ENCODE results near the gene AREL1. TPM values are rescaled to one million over a fixed set of nuclear protein-coding genes. Genes with fewer than 3 reads are reported as not detected.

Gene AREL1
- total RNA-seq, 1 donor from 2014 or later, result 16.6 TPM

- TF ChIP-seq, protein P1, sequence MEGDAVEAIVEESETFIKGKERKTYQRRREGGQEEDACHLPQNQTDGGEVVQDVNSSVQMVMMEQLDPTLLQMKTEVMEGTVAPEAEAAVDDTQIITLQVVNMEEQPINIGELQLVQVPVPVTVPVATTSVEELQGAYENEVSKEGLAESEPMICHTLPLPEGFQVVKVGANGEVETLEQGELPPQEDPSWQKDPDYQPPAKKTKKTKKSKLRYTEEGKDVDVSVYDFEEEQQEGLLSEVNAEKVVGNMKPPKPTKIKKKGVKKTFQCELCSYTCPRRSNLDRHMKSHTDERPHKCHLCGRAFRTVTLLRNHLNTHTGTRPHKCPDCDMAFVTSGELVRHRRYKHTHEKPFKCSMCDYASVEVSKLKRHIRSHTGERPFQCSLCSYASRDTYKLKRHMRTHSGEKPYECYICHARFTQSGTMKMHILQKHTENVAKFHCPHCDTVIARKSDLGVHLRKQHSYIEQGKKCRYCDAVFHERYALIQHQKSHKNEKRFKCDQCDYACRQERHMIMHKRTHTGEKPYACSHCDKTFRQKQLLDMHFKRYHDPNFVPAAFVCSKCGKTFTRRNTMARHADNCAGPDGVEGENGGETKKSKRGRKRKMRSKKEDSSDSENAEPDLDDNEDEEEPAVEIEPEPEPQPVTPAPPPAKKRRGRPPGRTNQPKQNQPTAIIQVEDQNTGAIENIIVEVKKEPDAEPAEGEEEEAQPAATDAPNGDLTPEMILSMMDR (IDR thresholded peaks at IDR 0.05; ENCODE audit: insufficient read depth, low read length, severe bottlenecking), result no peak
- DNase-seq (ENCODE audit: low read depth), result no peak
- no peak overlapping the region for H3K4me3 ChIP-seq (ENCODE audit: low read depth, low read length)
- FAIRE-seq, result no peak
- peaks cover 2% of the 10 kb centered on the region for H3K36me3 ChIP-seq (ENCODE audit: control insufficient read depth, insufficient read depth, low read length)
- no peaks in the 10 kb centered on the region for H3K27me3 ChIP-seq (ENCODE audit: control insufficient read depth, insufficient read depth, low read length)
Measured at GRCh38 chr14:74697976-74698375, 14.9 kb downstream of the AREL1 start.

GRCh38 chr14:74697543-74697942, 15.3 kb downstream of the AREL1 start:
- Histone ChIP-seq H3K36me3 (ENCODE audit: control insufficient read depth, insufficient read depth, low read length) (peaks cover 2% of the 10 kb centered on the region), H3K27me3 (ENCODE audit: control insufficient read depth, insufficient read depth, low read length) (no peaks in the 10 kb centered on the region), H3K4me3 (ENCODE audit: low read depth, low read length) (no peak overlapping the region)
- peak; percentile 51 for DNase-seq (ENCODE audit: low read depth)
- TF ChIP-seq, protein P1 (IDR thresholded peaks at IDR 0.05; ENCODE audit: insufficient read depth, low read length, severe bottlenecking), result no peak
- FAIRE-seq, result no peak

DNA sequence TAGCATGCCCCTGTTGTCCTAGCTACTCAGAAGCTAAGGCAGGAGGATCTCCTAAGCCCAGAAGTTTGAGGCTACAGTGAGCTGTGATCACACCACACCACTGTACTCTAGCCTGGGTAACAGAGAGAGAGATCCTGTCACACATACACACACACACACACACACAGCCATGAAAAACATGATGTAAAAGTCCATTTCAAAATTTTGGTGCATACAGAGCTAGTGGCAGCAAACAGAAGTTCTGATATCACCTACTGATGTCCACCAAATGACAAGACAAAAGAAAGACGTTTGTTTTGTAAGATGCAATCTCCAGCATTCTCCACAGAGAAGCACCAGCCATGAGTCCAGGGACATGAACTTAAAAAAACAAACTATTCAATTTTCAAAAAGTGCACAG, 15.9 kb downstream of the AREL1 start:
- no peaks in the 10 kb centered on the region for H3K27me3 ChIP-seq (ENCODE audit: control insufficient read depth, insufficient read depth, low read length)
- TF ChIP-seq, protein P1 (IDR thresholded peaks at IDR 0.05; ENCODE audit: insufficient read depth, low read length, severe bottlenecking), result no peak
- DNase-seq (ENCODE audit: low read depth) (no peak), FAIRE-seq (no peak)
- H3K36me3 ChIP-seq (ENCODE audit: control insufficient read depth, insufficient read depth, low read length), result peaks cover 2% of the 10 kb centered on the region
- H3K4me3 ChIP-seq (ENCODE audit: low read depth, low read length), result no peak overlapping the region

DNA sequence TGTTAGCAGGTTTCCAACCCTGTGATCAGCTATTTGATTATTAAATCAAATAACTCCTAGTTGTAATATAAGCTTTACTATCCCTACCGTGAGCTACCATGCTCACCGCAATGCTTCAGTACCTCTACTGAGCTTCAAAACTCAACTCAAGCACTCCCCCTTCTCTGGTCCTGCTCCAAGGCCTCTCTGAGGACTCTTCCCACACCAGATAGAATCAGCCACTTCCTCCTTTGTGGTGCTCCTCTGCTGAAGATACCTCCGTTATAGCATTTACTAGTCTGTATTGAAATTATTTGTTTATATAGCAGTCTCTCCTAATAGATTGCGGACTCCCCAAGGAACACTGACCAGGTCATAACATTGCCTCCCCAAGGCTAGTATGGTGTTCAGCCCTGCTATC, 17.5 kb downstream of the AREL1 start:
- FAIRE-seq, result no peak
- Histone ChIP-seq H3K27me3 (ENCODE audit: control insufficient read depth, insufficient read depth, low read length) (no peaks in the 10 kb centered on the region), H3K36me3 (ENCODE audit: control insufficient read depth, insufficient read depth, low read length) (peaks cover 2% of the 10 kb centered on the region), H3K4me3 (ENCODE audit: low read depth, low read length) (no peak overlapping the region)
- TF ChIP-seq, protein P1 (IDR thresholded peaks at IDR 0.05; ENCODE audit: insufficient read depth, low read length, severe bottlenecking), result no peak
- DNase-seq (ENCODE audit: low read depth), result no peak

- Histone ChIP-seq H3K27me3 (ENCODE audit: control insufficient read depth, insufficient read depth, low read length) (no peaks in the 10 kb centered on the region), H3K4me3 (ENCODE audit: low read depth, low read length) (no peak overlapping the region), H3K36me3 (ENCODE audit: control insufficient read depth, insufficient read depth, low read length) (peaks cover 4% of the 10 kb centered on the region)
- FAIRE-seq, result no peak
- TF ChIP-seq, protein P1 (IDR thresholded peaks at IDR 0.05; ENCODE audit: insufficient read depth, low read length, severe bottlenecking), result no peak
- no peak for DNase-seq (ENCODE audit: low read depth)
Measured at GRCh38 chr14:74693191-74693590, 19.7 kb downstream of the AREL1 start.

DNA sequence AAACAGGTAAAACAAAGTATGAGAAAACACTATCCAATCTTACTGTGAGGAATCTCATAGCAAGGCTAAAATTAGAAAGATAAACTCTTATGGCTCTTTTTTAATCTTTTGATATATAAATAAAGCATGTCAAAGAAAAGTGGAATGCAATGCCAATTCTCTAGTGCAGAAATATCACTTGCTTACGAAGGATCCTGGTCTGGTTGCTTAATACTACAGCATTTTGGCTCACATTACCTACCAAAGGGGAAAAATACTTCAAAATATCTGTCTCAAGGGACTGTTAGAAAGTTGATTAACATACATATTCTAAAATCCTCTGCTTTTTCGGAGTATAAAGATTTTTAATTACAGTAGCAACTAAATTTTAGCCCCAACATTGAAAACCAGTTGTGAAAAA, 21.4 kb downstream of the AREL1 start:
- FAIRE-seq (no peak), DNase-seq (ENCODE audit: low read depth) (no peak)
- TF ChIP-seq, protein P1 (IDR thresholded peaks at IDR 0.05; ENCODE audit: insufficient read depth, low read length, severe bottlenecking), result no peak
- Histone ChIP-seq H3K36me3 (ENCODE audit: control insufficient read depth, insufficient read depth, low read length) (peaks cover 3% of the 10 kb centered on the region), H3K4me3 (ENCODE audit: low read depth, low read length) (no peak overlapping the region), H3K27me3 (ENCODE audit: control insufficient read depth, insufficient read depth, low read length) (no peaks in the 10 kb centered on the region)

Data from bronchial epithelial cell (primary cell).